HEK293 (cell line): ENCODE data around the gene SHISA5.
A peak's percentile ranks its signal among the peaks of the same experiment; 100 is the strongest.

ENCODE experiments used
- EGR2 ChIP-seq: fragments of 450-650 bp; formaldehyde crosslinking; IDR thresholded peaks from 2 replicates; pipeline ENCODE4 v1.5.1; 2016; ENCODE audit warnings: low read depth, missing biosample characterization, missing genetic modification characterization
- FEZF1 ChIP-seq: fragments of 450-650 bp; formaldehyde crosslinking; IDR thresholded peaks from 2 replicates; pipeline ENCODE4 v1.5.1; 2016; ENCODE audit warnings: missing biosample characterization, missing genetic modification characterization
- GFI1B ChIP-seq: fragments of 450-650 bp; formaldehyde crosslinking; IDR thresholded peaks from 2 replicates; pipeline ENCODE4 v1.5.1; 2016; ENCODE audit warnings: missing biosample characterization, missing genetic modification characterization
- KLF8 ChIP-seq: fragments of 450-650 bp; formaldehyde crosslinking; IDR thresholded peaks from 2 replicates; pipeline ENCODE4 v1.5.1; 2016; ENCODE audit warnings: missing biosample characterization, missing genetic modification characterization
- ZBTB17 ChIP-seq: fragments of 450-650 bp; formaldehyde crosslinking; IDR thresholded peaks from 2 replicates; pipeline ENCODE4 v1.5.1; 2016; ENCODE audit warnings: missing biosample characterization, missing genetic modification characterization
- ZBTB20 ChIP-seq: fragments of 450-650 bp; formaldehyde crosslinking; IDR thresholded peaks from 2 replicates; pipeline ENCODE4 v1.5.1; 2016; ENCODE audit warnings: missing biosample characterization, missing genetic modification characterization
- ZBTB21 ChIP-seq: fragments of 450-650 bp; formaldehyde crosslinking; IDR thresholded peaks from 2 replicates; pipeline ENCODE4 v1.5.1; 2017; ENCODE audit warnings: missing biosample characterization, missing genetic modification characterization
- ZNF121 ChIP-seq: fragments of 450-650 bp; formaldehyde crosslinking; IDR thresholded peaks from 2 replicates; pipeline ENCODE4 v1.5.1; 2016; ENCODE audit warnings: missing biosample characterization, missing genetic modification characterization
- ZNF16 ChIP-seq: fragments of 450-650 bp; formaldehyde crosslinking; IDR thresholded peaks from 2 replicates; pipeline ENCODE4 v1.5.1; 2016; ENCODE audit warnings: low read depth, missing biosample characterization, missing genetic modification characterization
- ZNF174 ChIP-seq: fragments of 450-650 bp; formaldehyde crosslinking; IDR thresholded peaks from 2 replicates; pipeline ENCODE4 v1.5.0; 2017; ENCODE audit warnings: missing biosample characterization, mild to moderate bottlenecking, missing genetic modification characterization
- ZNF223 ChIP-seq: fragments of 450-650 bp; formaldehyde crosslinking; IDR thresholded peaks from 2 replicates; pipeline ENCODE4 v1.5.1; 2016; ENCODE audit warnings: missing biosample characterization, missing genetic modification characterization
- ZNF24 ChIP-seq: fragments of 450-650 bp; formaldehyde crosslinking; IDR thresholded peaks from 2 replicates; pipeline ENCODE4 v1.5.1; 2016; ENCODE audit warnings: missing biosample characterization, missing genetic modification characterization
- ZNF394 ChIP-seq: fragments of 450-650 bp; formaldehyde crosslinking; IDR thresholded peaks from 2 replicates; pipeline ENCODE4 v1.5.1; 2016; ENCODE audit warnings: missing biosample characterization, missing genetic modification characterization, mild to moderate bottlenecking, moderate library complexity, borderline replicate concordance
- ZNF48 ChIP-seq: fragments of 450-650 bp; formaldehyde crosslinking; IDR thresholded peaks from 2 replicates; pipeline ENCODE4 v1.5.1; 2016; ENCODE audit warnings: missing biosample characterization, missing genetic modification characterization
- ZNF529 ChIP-seq: fragments of 450-650 bp; formaldehyde crosslinking; IDR thresholded peaks from 2 replicates; pipeline ENCODE4 v1.5.1; 2017; ENCODE audit warnings: missing genetic modification characterization, missing biosample characterization; ENCODE audit not compliant: insufficient replicate concordance
- ZNF561 ChIP-seq: fragments of 450-650 bp; IDR thresholded peaks from 2 replicates; pipeline ENCODE4 v1.5.1; 2018; ENCODE audit warnings: missing biosample characterization, missing genetic modification characterization, borderline replicate concordance
- ZNF624 ChIP-seq: fragments of 450-650 bp; formaldehyde crosslinking; IDR thresholded peaks from 2 replicates; pipeline ENCODE4 v1.5.1; 2017; ENCODE audit warnings: missing biosample characterization, missing genetic modification characterization
- ZNF660 ChIP-seq: fragments of 450-650 bp; IDR thresholded peaks from 2 replicates; pipeline ENCODE4 v1.5.1; 2018; ENCODE audit warnings: missing biosample characterization, mild to moderate bottlenecking, missing genetic modification characterization
- ZNF777 ChIP-seq: fragments of 450-650 bp; formaldehyde crosslinking; IDR thresholded peaks from 2 replicates; pipeline ENCODE4 v1.5.1; 2017; ENCODE audit warnings: missing biosample characterization, missing genetic modification characterization, borderline replicate concordance
- TF ChIP-seq, protein P1 (sequence below): fragments of 450-650 bp; formaldehyde crosslinking; IDR thresholded peaks from 2 replicates; pipeline ENCODE4 v1.5.1; 2016; ENCODE audit warnings: missing biosample characterization, missing genetic modification characterization, borderline replicate concordance
- TF ChIP-seq, protein P2 (sequence below): fragments of 450-650 bp; formaldehyde crosslinking; IDR thresholded peaks from 2 replicates; pipeline ENCODE4 v1.5.1; 2017; ENCODE audit warnings: missing biosample characterization, missing genetic modification characterization
- TF ChIP-seq, protein P3 (sequence below): fragments of 450-650 bp; formaldehyde crosslinking; IDR thresholded peaks from 2 replicates; pipeline ENCODE4 v1.5.1; 2016; ENCODE audit warnings: missing biosample characterization, missing genetic modification characterization
- TF ChIP-seq, protein P4 (sequence below): fragments of 450-650 bp; formaldehyde crosslinking; IDR thresholded peaks from 2 replicates; pipeline ENCODE4 v1.5.1; 2016; ENCODE audit warnings: missing biosample characterization, missing genetic modification characterization
- TF ChIP-seq, protein P5 (sequence below): fragments of 450-650 bp; formaldehyde crosslinking; IDR thresholded peaks from 2 replicates; pipeline ENCODE4 v1.5.1; 2016; ENCODE audit warnings: missing biosample characterization, missing genetic modification characterization
- TF ChIP-seq, protein P6 (sequence below): fragments of 450-650 bp; IDR thresholded peaks from 2 replicates; pipeline ENCODE4 v1.5.1; 2018; ENCODE audit warnings: missing biosample characterization, missing genetic modification characterization

The SHISA5 gene

DNA sequence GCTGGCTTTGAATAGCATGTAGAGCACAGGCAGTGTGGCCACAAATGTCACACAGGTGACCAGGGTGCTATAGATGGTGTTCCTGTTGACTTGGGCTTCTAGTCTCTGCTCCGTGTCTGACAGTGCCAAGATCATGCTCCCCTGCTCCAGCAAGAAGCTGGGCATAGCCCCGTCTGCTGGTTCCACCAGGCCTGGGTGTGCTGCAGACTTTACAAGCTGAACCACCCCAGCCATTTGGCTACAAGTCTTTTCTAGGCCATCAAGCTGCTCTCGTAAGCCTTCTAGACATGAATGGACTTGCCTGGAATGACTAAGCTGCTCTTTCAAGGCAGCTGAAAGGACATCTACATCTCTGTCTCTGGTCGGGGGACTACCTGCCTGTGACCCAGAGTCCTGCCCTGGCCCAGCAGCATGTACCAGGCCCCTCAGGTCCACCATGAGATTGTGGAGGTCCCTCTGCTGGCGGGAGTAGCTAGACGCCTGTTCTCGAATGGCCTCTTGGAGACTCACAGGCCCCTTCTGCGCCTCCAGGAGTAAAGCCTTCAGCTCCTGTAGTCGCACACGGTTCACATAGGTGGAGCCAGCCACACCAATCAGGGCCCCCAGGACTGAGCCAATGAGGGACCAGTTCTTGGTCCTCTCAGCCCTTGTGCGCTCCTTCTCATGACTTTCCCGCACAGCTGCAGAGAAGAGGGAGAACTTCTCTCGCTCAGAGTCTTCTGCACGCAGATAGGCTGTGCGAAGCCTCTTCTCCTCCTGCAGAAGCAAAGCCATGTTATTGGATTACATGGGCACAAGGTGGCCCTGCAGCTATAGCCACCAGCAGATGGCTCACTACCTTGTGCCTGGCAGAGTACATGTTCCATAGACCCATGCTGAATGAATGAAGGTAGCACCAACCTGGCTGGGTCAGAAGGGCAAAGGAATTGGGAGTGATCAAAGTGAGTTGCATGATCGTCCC, 71.3 kb downstream of the SHISA5 start (continued):
- TF ChIP-seq, protein P1, sequence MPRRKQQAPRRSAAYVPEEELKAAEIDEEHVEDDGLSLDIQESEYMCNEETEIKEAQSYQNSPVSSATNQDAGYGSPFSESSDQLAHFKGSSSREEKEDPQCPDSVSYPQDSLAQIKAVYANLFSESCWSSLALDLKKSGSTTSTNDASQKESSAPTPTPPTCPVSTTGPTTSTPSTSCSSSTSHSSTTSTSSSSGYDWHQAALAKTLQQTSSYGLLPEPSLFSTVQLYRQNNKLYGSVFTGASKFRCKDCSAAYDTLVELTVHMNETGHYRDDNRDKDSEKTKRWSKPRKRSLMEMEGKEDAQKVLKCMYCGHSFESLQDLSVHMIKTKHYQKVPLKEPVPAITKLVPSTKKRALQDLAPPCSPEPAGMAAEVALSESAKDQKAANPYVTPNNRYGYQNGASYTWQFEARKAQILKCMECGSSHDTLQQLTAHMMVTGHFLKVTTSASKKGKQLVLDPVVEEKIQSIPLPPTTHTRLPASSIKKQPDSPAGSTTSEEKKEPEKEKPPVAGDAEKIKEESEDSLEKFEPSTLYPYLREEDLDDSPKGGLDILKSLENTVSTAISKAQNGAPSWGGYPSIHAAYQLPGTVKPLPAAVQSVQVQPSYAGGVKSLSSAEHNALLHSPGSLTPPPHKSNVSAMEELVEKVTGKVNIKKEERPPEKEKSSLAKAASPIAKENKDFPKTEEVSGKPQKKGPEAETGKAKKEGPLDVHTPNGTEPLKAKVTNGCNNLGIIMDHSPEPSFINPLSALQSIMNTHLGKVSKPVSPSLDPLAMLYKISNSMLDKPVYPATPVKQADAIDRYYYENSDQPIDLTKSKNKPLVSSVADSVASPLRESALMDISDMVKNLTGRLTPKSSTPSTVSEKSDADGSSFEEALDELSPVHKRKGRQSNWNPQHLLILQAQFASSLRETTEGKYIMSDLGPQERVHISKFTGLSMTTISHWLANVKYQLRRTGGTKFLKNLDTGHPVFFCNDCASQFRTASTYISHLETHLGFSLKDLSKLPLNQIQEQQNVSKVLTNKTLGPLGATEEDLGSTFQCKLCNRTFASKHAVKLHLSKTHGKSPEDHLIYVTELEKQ (tag by site-specific recombination), result no peak
- TF ChIP-seq, protein P2, sequence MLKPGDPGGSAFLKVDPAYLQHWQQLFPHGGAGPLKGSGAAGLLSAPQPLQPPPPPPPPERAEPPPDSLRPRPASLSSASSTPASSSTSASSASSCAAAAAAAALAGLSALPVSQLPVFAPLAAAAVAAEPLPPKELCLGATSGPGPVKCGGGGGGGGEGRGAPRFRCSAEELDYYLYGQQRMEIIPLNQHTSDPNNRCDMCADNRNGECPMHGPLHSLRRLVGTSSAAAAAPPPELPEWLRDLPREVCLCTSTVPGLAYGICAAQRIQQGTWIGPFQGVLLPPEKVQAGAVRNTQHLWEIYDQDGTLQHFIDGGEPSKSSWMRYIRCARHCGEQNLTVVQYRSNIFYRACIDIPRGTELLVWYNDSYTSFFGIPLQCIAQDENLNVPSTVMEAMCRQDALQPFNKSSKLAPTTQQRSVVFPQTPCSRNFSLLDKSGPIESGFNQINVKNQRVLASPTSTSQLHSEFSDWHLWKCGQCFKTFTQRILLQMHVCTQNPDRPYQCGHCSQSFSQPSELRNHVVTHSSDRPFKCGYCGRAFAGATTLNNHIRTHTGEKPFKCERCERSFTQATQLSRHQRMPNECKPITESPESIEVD, result no peak
- TF ChIP-seq ZNF394 (tag by site-specific recombination) (peak; percentile 52; the same call in 1 of the 2 replicates), KLF8 (tag by site-specific recombination) (no peak), EGR2 (tag by site-specific recombination) (no peak), ZNF660 (0 out of 2 replicates have a peak, but pooled peaks have one; percentile 14), ZNF16 (tag by site-specific recombination) (no peak), ZNF223 (tag by site-specific recombination) (no peak), ZNF529 (tag by site-specific recombination) (no peak), ZNF561 (tag by site-specific recombination) (no peak), ZBTB21 (tag by site-specific recombination) (no peak), ZBTB17 (tag by site-specific recombination) (peak; percentile 46), ZNF624 (tag by site-specific recombination) (no peak), ZNF24 (no peak), ZNF777 (tag by site-specific recombination) (no peak), FEZF1 (tag by site-specific recombination) (no peak), ZNF121 (tag by site-specific recombination) (no peak), ZNF174 (tag by site-specific recombination) (no peak), GFI1B (no peak), ZNF48 (no peak), ZBTB20 (tag by site-specific recombination) (0 out of 2 replicates have a peak, but pooled peaks have one; percentile 15)
- TF ChIP-seq, protein P3, sequence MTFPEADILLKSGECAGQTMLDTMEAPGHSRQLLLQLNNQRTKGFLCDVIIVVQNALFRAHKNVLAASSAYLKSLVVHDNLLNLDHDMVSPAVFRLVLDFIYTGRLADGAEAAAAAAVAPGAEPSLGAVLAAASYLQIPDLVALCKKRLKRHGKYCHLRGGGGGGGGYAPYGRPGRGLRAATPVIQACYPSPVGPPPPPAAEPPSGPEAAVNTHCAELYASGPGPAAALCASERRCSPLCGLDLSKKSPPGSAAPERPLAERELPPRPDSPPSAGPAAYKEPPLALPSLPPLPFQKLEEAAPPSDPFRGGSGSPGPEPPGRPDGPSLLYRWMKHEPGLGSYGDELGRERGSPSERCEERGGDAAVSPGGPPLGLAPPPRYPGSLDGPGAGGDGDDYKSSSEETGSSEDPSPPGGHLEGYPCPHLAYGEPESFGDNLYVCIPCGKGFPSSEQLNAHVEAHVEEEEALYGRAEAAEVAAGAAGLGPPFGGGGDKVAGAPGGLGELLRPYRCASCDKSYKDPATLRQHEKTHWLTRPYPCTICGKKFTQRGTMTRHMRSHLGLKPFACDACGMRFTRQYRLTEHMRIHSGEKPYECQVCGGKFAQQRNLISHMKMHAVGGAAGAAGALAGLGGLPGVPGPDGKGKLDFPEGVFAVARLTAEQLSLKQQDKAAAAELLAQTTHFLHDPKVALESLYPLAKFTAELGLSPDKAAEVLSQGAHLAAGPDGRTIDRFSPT, result no peak
- TF ChIP-seq, protein P4, sequence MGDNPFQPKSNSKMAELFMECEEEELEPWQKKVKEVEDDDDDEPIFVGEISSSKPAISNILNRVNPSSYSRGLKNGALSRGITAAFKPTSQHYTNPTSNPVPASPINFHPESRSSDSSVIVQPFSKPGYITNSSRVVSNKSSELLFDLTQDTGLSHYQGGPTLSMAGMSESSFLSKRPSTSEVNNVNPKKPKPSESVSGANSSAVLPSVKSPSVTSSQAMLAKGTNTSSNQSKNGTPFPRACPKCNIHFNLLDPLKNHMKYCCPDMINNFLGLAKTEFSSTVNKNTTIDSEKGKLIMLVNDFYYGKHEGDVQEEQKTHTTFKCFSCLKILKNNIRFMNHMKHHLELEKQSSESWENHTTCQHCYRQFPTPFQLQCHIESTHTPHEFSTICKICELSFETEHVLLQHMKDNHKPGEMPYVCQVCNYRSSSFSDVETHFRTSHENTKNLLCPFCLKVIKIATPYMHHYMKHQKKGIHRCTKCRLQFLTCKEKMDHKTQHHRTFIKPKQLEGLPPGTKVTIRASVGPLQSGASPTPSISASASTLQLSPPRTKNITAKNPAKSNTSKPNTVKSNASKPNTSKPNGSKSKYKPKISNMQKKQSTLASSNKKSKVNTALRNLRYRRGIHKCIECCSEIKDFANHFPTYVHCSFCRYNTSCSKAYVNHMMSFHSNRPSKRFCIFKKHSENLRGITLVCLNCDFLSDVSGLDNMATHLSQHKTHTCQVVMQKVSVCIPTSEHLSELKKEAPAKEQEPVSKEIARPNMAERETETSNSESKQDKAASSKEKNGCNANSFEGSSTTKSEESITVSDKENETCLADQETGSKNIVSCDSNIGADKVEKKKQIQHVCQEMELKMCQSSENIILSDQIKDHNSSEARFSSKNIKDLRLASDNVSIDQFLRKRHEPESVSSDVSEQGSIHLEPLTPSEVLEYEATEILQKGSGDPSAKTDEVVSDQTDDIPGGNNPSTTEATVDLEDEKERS, result no peak
- TF ChIP-seq, protein P5, sequence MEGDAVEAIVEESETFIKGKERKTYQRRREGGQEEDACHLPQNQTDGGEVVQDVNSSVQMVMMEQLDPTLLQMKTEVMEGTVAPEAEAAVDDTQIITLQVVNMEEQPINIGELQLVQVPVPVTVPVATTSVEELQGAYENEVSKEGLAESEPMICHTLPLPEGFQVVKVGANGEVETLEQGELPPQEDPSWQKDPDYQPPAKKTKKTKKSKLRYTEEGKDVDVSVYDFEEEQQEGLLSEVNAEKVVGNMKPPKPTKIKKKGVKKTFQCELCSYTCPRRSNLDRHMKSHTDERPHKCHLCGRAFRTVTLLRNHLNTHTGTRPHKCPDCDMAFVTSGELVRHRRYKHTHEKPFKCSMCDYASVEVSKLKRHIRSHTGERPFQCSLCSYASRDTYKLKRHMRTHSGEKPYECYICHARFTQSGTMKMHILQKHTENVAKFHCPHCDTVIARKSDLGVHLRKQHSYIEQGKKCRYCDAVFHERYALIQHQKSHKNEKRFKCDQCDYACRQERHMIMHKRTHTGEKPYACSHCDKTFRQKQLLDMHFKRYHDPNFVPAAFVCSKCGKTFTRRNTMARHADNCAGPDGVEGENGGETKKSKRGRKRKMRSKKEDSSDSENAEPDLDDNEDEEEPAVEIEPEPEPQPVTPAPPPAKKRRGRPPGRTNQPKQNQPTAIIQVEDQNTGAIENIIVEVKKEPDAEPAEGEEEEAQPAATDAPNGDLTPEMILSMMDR (tag by site-specific recombination), result peak; percentile 71; the same call in 1 of the 2 replicates
- TF ChIP-seq, protein P6, sequence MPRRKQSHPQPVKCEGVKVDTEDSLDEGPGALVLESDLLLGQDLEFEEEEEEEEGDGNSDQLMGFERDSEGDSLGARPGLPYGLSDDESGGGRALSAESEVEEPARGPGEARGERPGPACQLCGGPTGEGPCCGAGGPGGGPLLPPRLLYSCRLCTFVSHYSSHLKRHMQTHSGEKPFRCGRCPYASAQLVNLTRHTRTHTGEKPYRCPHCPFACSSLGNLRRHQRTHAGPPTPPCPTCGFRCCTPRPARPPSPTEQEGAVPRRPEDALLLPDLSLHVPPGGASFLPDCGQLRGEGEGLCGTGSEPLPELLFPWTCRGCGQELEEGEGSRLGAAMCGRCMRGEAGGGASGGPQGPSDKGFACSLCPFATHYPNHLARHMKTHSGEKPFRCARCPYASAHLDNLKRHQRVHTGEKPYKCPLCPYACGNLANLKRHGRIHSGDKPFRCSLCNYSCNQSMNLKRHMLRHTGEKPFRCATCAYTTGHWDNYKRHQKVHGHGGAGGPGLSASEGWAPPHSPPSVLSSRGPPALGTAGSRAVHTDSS (tag by site-specific recombination), result no peak
